Right hindlimb (tissue), 1 donor: ENCODE results near the gene PRKN.

Source experiments
- DNase-seq: peaks from one replicate; pipeline ENCODE4 v3.0.0-alpha.2; 2018

PRKN gene

GRCh38 chr6:162092816-162093502 lies 634.6 kb downstream of the PRKN start:
- no peak for DNase-seq

GRCh38 chr6:162090734-162091133 lies 636.8 kb downstream of the PRKN start:
- no peak for DNase-seq

GRCh38 chr6:162088091-162088490 lies 639.5 kb downstream of the PRKN start:
- DNase-seq, result no peak

- no peak for DNase-seq
These were observed 642.0 kb downstream of the PRKN start for GRCh38 chr6:162085561-162085960.

- DNase-seq, result no peak
These were observed 645.0 kb downstream of the PRKN start for GRCh38 chr6:162082520-162082919.

- no peak for DNase-seq
These were observed 648.9 kb downstream of the PRKN start for GRCh38 chr6:162078667-162079066.

- no peak for DNase-seq
These were observed 649.4 kb downstream of the PRKN start for GRCh38 chr6:162078126-162078525.

- no peak for DNase-seq
These were observed 650.8 kb downstream of the PRKN start for GRCh38 chr6:162076816-162077215.

GRCh38 chr6:162074641-162075275 lies 652.8 kb downstream of the PRKN start:
- DNase-seq, result no peak

- no peak for DNase-seq
These were observed 656.9 kb downstream of the PRKN start for GRCh38 chr6:162070639-162071038.

- no peak for DNase-seq
These were observed 657.6 kb downstream of the PRKN start for GRCh38 chr6:162069995-162070394.

- DNase-seq, result peak; percentile 23
These were observed 659.2 kb downstream of the PRKN start for GRCh38 chr6:162068340-162068739.

- no peak for DNase-seq
These were observed 663.9 kb downstream of the PRKN start for GRCh38 chr6:162063666-162064065.

- DNase-seq, result no peak
These were observed 669.2 kb downstream of the PRKN start for GRCh38 chr6:162058281-162058875.

- peak; percentile 31 for DNase-seq
These were observed 670.8 kb downstream of the PRKN start for GRCh38 chr6:162056745-162057144.

GRCh38 chr6:162056061-162056460 lies 671.5 kb downstream of the PRKN start:
- DNase-seq, result no peak

- DNase-seq, result no peak
These were observed 672.2 kb downstream of the PRKN start for GRCh38 chr6:162055365-162055764.

GRCh38 chr6:162053084-162053483 lies 674.5 kb downstream of the PRKN start:
- DNase-seq, result no peak

GRCh38 chr6:162050579-162050978 lies 677.0 kb downstream of the PRKN start:
- DNase-seq, result no peak

GRCh38 chr6:162046324-162046723 lies 681.2 kb downstream of the PRKN start:
- no peak for DNase-seq

GRCh38 chr6:162032620-162033019 lies 694.9 kb downstream of the PRKN start:
- DNase-seq, result no peak

- no peak for DNase-seq
These were observed 697.5 kb downstream of the PRKN start for GRCh38 chr6:162029873-162030576.

- DNase-seq, result no peak
These were observed 700.7 kb downstream of the PRKN start for GRCh38 chr6:162026843-162027242.

- DNase-seq, result no peak
These were observed 701.5 kb downstream of the PRKN start for GRCh38 chr6:162026031-162026430.
